Osteoblast (primary cell): ENCODE measurements around the gene MIEF1. TPM values are rescaled to one million over a fixed set of nuclear protein-coding genes. Genes with fewer than 3 reads are reported as not detected.
A peak's percentile ranks its signal among the peaks of the same experiment; 100 is the strongest.

Experiments used
- DNase-seq: peaks from one replicate; pipeline ENCODE4 v3.0.0; 2011; ENCODE audit warnings: low spot score, mixed read lengths; ENCODE audit not compliant: insufficient read length; ENCODE audit errors: missing footprints
- H2AFZ ChIP-seq: 2 replicates; pipeline ENCODE4 v1.6.0; 2011; ENCODE audit warnings: mild to moderate bottlenecking, low read length
- H3K27ac ChIP-seq: 2 replicates; pipeline ENCODE4 v1.5.1; 2011; ENCODE audit warnings: mild to moderate bottlenecking, low read depth, low read length, moderate library complexity
- H3K27me3 ChIP-seq: 2 replicates; pipeline ENCODE4 v1.6.0; 2012; ENCODE audit warnings: mild to moderate bottlenecking, control low read depth, inconsistent platforms, low read length, moderate library complexity; ENCODE audit not compliant: insufficient read depth
- H3K36me3 ChIP-seq: 2 replicates; pipeline ENCODE4 v1.5.1; 2011; ENCODE audit warnings: mild to moderate bottlenecking, low read length, control low read depth, moderate library complexity; ENCODE audit not compliant: insufficient read depth
- H3K4me1 ChIP-seq: 2 replicates; pipeline ENCODE4 v1.5.1; 2011; ENCODE audit warnings: mild to moderate bottlenecking, low read length, control low read depth, moderate library complexity; ENCODE audit not compliant: insufficient read depth
- H3K4me2 ChIP-seq: 2 replicates; pipeline ENCODE4 v1.6.0; 2011; ENCODE audit warnings: mild to moderate bottlenecking, low read length; ENCODE audit not compliant: insufficient read depth
- H3K4me3 ChIP-seq: fragments of 200-600 bp; sonication (generic); 3 replicates; pipeline ENCODE4 v1.5.1; 2012; ENCODE audit warnings: mild to moderate bottlenecking, low read length, inconsistent platforms; ENCODE audit not compliant: insufficient read depth
- H3K79me2 ChIP-seq: 2 replicates; pipeline ENCODE4 v1.6.0; 2012; ENCODE audit warnings: mild to moderate bottlenecking, low read length, control low read depth, inconsistent platforms; ENCODE audit not compliant: insufficient read depth
- H3K9me3 ChIP-seq: 2 replicates; pipeline ENCODE4 v1.5.1; 2011; ENCODE audit warnings: low read depth, low read length, control low read depth
- H4K20me1 ChIP-seq: 2 replicates; pipeline ENCODE4 v1.6.0; 2012; ENCODE audit warnings: mild to moderate bottlenecking, low read length, control low read depth; ENCODE audit not compliant: insufficient read depth
- total RNA-seq: library from RNA; depleted of rRNA; stranded (reverse); fragments of >200 nt; gene quantifications from 2 replicates; pipeline ENCODE4 v1.2.3, GENCODE V29; 2012
- TF ChIP-seq, protein P1 (sequence below): IDR thresholded peaks from 2 replicates; pipeline ENCODE4 v1.5.1; 2011; ENCODE audit warnings: mild to moderate bottlenecking, low read depth, low read length, moderate library complexity; ENCODE audit errors: extremely low read depth

The MIEF1 gene
- total RNA-seq, 1 donor: 23.5 TPM

GRCh38 chr22:39537975-39538374 lies 35.9 kb downstream of the MIEF1 start:
- no peaks in the 10 kb centered on the region for H3K27me3 ChIP-seq
- no peaks in the 10 kb centered on the region for H3K9me3 ChIP-seq
- H3K4me1 ChIP-seq: peaks cover 4% of the 10 kb centered on the region
- H3K27ac ChIP-seq: no peak overlapping the region
- H4K20me1 ChIP-seq: no peaks in the 10 kb centered on the region
- no peak for DNase-seq
- TF ChIP-seq, protein P1, sequence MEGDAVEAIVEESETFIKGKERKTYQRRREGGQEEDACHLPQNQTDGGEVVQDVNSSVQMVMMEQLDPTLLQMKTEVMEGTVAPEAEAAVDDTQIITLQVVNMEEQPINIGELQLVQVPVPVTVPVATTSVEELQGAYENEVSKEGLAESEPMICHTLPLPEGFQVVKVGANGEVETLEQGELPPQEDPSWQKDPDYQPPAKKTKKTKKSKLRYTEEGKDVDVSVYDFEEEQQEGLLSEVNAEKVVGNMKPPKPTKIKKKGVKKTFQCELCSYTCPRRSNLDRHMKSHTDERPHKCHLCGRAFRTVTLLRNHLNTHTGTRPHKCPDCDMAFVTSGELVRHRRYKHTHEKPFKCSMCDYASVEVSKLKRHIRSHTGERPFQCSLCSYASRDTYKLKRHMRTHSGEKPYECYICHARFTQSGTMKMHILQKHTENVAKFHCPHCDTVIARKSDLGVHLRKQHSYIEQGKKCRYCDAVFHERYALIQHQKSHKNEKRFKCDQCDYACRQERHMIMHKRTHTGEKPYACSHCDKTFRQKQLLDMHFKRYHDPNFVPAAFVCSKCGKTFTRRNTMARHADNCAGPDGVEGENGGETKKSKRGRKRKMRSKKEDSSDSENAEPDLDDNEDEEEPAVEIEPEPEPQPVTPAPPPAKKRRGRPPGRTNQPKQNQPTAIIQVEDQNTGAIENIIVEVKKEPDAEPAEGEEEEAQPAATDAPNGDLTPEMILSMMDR: no peak
- H3K36me3 ChIP-seq: no peaks in the 10 kb centered on the region
- H3K79me2 ChIP-seq: no peaks in the 10 kb centered on the region
- no peak overlapping the region for H3K4me3 ChIP-seq
- H2AFZ ChIP-seq: no peak overlapping the region
- no peak overlapping the region for H3K4me2 ChIP-seq

DNA sequence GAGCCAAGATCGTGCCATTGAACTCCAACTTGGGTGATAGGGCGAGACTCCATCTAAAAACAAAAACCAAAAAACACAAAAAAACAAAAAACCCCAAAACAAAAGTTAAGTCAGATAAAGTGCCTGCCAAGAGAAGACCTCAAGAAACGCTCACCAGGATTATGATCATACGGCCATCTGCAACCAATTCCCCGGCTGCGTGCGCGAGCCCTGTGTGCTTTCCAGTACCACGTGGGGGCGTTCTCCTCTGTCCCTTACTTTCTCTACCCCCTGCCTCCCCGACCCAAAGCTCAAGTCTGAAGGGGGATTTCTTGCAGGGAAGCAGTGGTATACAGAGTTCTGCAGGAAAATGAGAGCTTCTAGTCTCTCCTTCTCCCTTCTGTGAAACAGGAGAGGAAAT lies 41.0 kb downstream of the MIEF1 start:
- no peak overlapping the region for H2AFZ ChIP-seq
- H3K4me2 ChIP-seq: no peak overlapping the region
- H3K9me3 ChIP-seq: no peaks in the 10 kb centered on the region
- no peaks in the 10 kb centered on the region for H3K4me1 ChIP-seq
- no peaks in the 10 kb centered on the region for H3K36me3 ChIP-seq
- H3K27me3 ChIP-seq: peaks cover 4% of the 10 kb centered on the region
- no peak overlapping the region for H3K4me3 ChIP-seq
- peaks cover 9% of the 10 kb centered on the region for H4K20me1 ChIP-seq
- TF ChIP-seq, protein P1: peak; percentile 41
- no peak overlapping the region for H3K27ac ChIP-seq
- no peaks in the 10 kb centered on the region for H3K79me2 ChIP-seq
- DNase-seq: no peak

DNA sequence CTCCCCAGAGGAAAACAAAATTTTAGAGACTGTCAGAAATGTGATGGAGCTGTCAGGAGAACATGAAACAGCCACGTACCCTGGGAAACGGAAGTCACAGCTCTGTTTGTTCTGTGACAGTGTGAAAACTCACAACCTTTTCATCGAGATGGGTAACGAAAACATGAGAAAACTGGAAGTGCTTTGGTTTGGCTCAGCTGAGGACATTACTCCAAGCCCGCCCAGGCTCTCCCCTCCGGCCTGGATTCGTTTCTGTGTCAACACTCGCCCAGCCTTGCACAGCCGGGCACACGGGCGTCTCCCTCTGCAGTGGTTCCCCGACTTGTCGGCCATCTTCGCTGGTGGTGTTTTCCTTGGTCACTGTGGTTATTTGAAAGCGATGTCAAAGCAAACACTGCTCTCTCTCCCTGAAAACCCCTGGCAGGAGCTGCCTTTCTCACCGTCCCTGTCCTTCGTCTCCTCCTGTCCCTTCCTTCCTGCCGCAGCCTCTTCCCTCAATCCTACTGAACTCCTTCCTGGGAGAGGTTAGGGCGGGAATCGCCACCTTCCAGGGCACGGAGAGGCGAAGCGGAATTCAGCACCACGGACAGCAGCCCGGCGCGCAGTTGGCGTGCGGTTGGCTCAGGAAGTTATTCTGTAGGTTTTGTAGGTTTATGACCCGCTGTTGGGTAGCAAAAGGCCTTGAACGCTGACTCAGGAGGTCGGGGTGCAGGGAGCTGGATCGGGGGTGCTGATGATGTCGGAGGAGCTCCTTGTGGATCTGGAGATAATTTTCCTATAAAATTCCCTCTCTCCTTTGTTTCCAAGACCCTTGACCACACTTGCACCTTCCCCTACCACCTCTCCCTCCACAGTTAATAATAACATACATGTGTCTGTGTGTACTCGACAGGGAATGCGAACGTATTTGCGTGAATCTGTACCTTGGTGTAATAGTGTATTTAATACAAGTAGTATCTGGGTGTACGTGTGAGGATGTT lies 43.6 kb downstream of the MIEF1 start:
- no peaks in the 10 kb centered on the region for H3K79me2 ChIP-seq
- no peak overlapping the region for H3K27ac ChIP-seq
- no peaks in the 10 kb centered on the region for H3K36me3 ChIP-seq
- TF ChIP-seq, protein P1: no peak
- peaks cover 9% of the 10 kb centered on the region for H4K20me1 ChIP-seq
- H3K27me3 ChIP-seq: peaks cover 10% of the 10 kb centered on the region
- no peak overlapping the region for H2AFZ ChIP-seq
- H3K4me3 ChIP-seq: no peak overlapping the region
- no peak for DNase-seq
- no peak overlapping the region for H3K4me2 ChIP-seq
- H3K9me3 ChIP-seq: no peaks in the 10 kb centered on the region
- H3K4me1 ChIP-seq: no peaks in the 10 kb centered on the region

GRCh38 chr22:39546889-39547586 lies 44.9 kb downstream of the MIEF1 start:
- H3K4me3 ChIP-seq: no peak overlapping the region
- no peaks in the 10 kb centered on the region for H3K36me3 ChIP-seq
- peak; percentile 94 for DNase-seq
- TF ChIP-seq, protein P1: no peak
- H3K27me3 ChIP-seq: peaks cover 10% of the 10 kb centered on the region
- H3K9me3 ChIP-seq: no peaks in the 10 kb centered on the region
- no peak overlapping the region for H3K4me2 ChIP-seq
- no peak overlapping the region for H2AFZ ChIP-seq
- H4K20me1 ChIP-seq: peaks cover 9% of the 10 kb centered on the region
- H3K27ac ChIP-seq: no peak overlapping the region
- no peaks in the 10 kb centered on the region for H3K4me1 ChIP-seq
- H3K79me2 ChIP-seq: no peaks in the 10 kb centered on the region
